SK-N-MC (cell line): ENCODE data around the gene REEP1.

ENCODE experiments used
- EZH2 ChIP-seq: fragments of 200-600 bp; sonication (generic); IDR thresholded peaks from one replicate; pipeline ENCODE4 v1.6.1; 2017; ENCODE audit warnings: antibody characterized with exemption
- POLR2AphosphoS5 ChIP-seq: IDR thresholded peaks from 2 replicates; pipeline ENCODE4 v1.6.1; 2012; ENCODE audit warnings: mild to moderate bottlenecking, low read depth, low read length, borderline replicate concordance

- no peak for TF ChIP-seq EZH2
- TF ChIP-seq POLR2AphosphoS5 = no peak
Measured at GRCh38 chr2:86290596-86291327, 46.7 kb downstream of the REEP1 start.
